ENCODE data around the gene HCN3.
A peak's percentile ranks its signal among the peaks of the same experiment; 100 is the strongest.

Gene HCN3

GRCh38 chr1:155247667-155248553 is 29.4 kb upstream of the HCN3 start:
- H3K4me1 Mint-ChIP-seq (ENCODE audit: low read depth): peaks cover 27% of the 10 kb centered on the region

DNA sequence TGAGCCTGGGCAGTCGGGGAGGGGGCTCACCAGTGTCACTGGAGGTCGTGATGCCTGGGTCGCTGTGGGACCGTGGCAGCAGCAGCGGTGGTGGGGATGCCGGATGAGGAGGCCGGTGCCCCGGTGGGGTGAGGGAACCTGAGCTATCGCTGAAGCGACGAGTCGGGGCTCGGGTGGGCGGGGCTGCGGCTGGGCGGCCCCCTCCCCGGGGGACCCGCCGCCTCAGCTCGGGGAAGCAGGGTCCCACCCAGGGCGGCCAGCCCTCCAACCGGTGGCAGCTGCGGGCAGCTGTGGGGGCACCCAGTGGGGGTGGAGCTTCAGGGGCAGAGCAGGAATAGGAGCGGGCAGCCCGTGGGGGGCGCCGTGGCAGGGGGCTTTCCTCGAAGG is 27.0 kb upstream of the HCN3 start:
- Mint-ChIP-seq H3K4me3 (peak overlapping the region; percentile 80), H3K36me3 (ENCODE audit: low read depth) (peaks cover 10% of the 10 kb centered on the region), H3K9me3 (no peaks in the 10 kb centered on the region), H3K27me3 (ENCODE audit: low read depth) (no peaks in the 10 kb centered on the region), H3K27ac (peak overlapping the region; percentile 79), H3K4me1 (ENCODE audit: low read depth) (peaks cover 29% of the 10 kb centered on the region)
- no peak for DNase-seq (ENCODE audit: low spot score)

More at GRCh38 chr1:155247667-155248553, 29.4 kb upstream of the HCN3 start:
- H3K27me3 Mint-ChIP-seq (ENCODE audit: low read depth): peaks cover 3% of the 10 kb centered on the region
- DNase-seq (ENCODE audit: low spot score): no peak
- no peak overlapping the region for H3K27ac Mint-ChIP-seq
- no peaks in the 10 kb centered on the region for H3K9me3 Mint-ChIP-seq
- no peak overlapping the region for H3K4me3 Mint-ChIP-seq
- H3K36me3 Mint-ChIP-seq (ENCODE audit: low read depth): peaks cover 10% of the 10 kb centered on the region

DNA sequence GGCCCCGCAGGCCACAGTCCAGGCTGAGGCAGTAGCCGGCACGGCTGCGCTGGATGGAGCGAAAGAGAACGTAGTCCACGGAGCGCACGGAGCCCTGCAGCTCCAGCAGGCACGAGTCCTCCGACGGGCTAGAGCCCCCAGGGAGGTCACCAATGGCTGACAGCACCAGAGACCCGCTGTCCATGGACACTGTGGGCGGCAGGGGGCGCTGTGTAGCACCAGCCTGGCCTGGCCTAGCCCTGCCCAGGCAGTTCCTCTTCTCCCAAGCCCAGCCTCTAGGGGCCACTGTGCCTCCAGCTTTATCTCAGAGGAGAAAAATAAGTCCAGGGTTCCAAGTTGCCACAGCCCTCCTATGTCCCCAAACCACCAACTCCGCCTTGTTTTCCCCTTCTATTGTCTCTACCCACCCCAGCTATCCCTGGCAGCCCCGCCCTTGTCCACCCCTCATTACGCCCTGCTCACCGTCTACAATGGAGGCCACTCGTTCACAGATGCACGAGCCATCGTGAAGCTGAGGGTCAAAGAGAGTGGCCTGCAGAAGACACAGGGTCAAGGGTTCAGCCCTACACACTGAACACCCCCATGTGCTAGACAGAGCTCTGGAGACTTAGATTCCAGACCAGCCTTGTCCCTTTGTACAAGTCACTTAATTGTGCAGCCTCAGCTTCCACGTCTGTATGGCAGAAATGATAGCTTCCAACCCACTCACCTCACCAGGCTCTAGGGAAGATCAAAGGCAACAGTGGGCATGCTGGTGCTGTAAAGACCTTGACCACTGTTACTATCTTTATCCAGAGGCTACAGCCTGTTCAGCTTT is 26.4 kb upstream of the HCN3 start:
- Mint-ChIP-seq H3K4me1 (ENCODE audit: low read depth) (peaks cover 26% of the 10 kb centered on the region), H3K4me3 (peak overlapping the region; percentile 66), H3K9me3 (no peaks in the 10 kb centered on the region), H3K27me3 (ENCODE audit: low read depth) (no peaks in the 10 kb centered on the region), H3K27ac (peak overlapping the region; percentile 14), H3K36me3 (ENCODE audit: low read depth) (peaks cover 7% of the 10 kb centered on the region)
- peak; percentile 92 for DNase-seq (ENCODE audit: low spot score)

- H3K27me3 Mint-ChIP-seq (ENCODE audit: low read depth): no peaks in the 10 kb centered on the region
- H3K9me3 Mint-ChIP-seq: no peaks in the 10 kb centered on the region
- H3K4me1 Mint-ChIP-seq (ENCODE audit: low read depth): peaks cover 23% of the 10 kb centered on the region
- no peak overlapping the region for H3K27ac Mint-ChIP-seq
- H3K36me3 Mint-ChIP-seq (ENCODE audit: low read depth): peaks cover 7% of the 10 kb centered on the region
- H3K4me3 Mint-ChIP-seq: no peak overlapping the region
- DNase-seq (ENCODE audit: low spot score): no peak
Observed at GRCh38 chr1:155251566-155251965, 25.7 kb upstream of the HCN3 start.

GRCh38 chr1:155253208-155253607 is 24.1 kb upstream of the HCN3 start:
- H3K4me1 Mint-ChIP-seq (ENCODE audit: low read depth): peaks cover 27% of the 10 kb centered on the region
- peak overlapping the region; percentile 83 for H3K4me3 Mint-ChIP-seq
- peak overlapping the region; percentile 33 for H3K27ac Mint-ChIP-seq
- peaks cover 14% of the 10 kb centered on the region for H3K36me3 Mint-ChIP-seq (ENCODE audit: low read depth)
- no peak for DNase-seq (ENCODE audit: low spot score)
- no peaks in the 10 kb centered on the region for H3K27me3 Mint-ChIP-seq (ENCODE audit: low read depth)
- no peaks in the 10 kb centered on the region for H3K9me3 Mint-ChIP-seq

DNA sequence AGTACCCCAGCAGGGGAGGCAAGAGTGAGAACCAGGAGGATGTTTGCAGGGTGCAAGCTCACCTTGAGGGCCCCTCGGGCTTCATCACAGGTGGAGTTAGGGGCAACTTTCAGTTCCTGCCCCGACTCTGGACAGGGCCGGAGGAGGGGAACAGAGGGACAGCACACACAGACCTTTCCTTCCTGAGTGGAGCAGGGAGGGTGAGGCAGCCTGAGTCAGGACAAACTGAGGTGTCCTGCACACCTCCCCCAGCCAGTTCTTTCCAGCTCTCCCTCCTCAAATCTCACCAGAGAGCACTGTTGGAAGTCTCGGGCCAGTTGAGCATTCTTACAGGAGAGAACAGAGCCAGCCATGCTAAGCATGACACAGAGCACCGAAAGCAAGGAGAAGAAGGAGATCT is 23.5 kb upstream of the HCN3 start:
- no peak overlapping the region for H3K27ac Mint-ChIP-seq
- H3K36me3 Mint-ChIP-seq (ENCODE audit: low read depth): peaks cover 19% of the 10 kb centered on the region
- no peak for DNase-seq (ENCODE audit: low spot score)
- peak overlapping the region; percentile 83 for H3K4me3 Mint-ChIP-seq
- H3K4me1 Mint-ChIP-seq (ENCODE audit: low read depth): peaks cover 27% of the 10 kb centered on the region
- no peaks in the 10 kb centered on the region for H3K9me3 Mint-ChIP-seq
- H3K27me3 Mint-ChIP-seq (ENCODE audit: low read depth): no peaks in the 10 kb centered on the region

- no peaks in the 10 kb centered on the region for H3K27me3 Mint-ChIP-seq (ENCODE audit: low read depth)
- peaks cover 19% of the 10 kb centered on the region for H3K36me3 Mint-ChIP-seq (ENCODE audit: low read depth)
- H3K27ac Mint-ChIP-seq: peak overlapping the region; percentile 52
- H3K4me1 Mint-ChIP-seq (ENCODE audit: low read depth): peaks cover 27% of the 10 kb centered on the region
- DNase-seq (ENCODE audit: low spot score): no peak
- H3K4me3 Mint-ChIP-seq: peak overlapping the region; percentile 83
- H3K9me3 Mint-ChIP-seq: no peaks in the 10 kb centered on the region
Observed at GRCh38 chr1:155254228-155254713, 23.0 kb upstream of the HCN3 start.

- Mint-ChIP-seq H3K27ac (peak overlapping the region; percentile 52), H3K4me3 (peak overlapping the region; percentile 83)
Observed at GRCh38 chr1:155254714-155255242, 22.5 kb upstream of the HCN3 start.

GRCh38 chr1:155255243-155256007 is 21.8 kb upstream of the HCN3 start, which contains the start of gene ENTREP3:
Gene ENTREP3, minus strand, starts transcription at chr1:155255483. Its CDS starts 606 bp downstream, at chr1:155254877.
- Mint-ChIP-seq H3K4me3 (peak within 1 kb of the TSS; percentile 83), H3K9me3 (no peaks in the 10 kb centered on the region), H3K4me1 (ENCODE audit: low read depth) (peaks cover 27% of the 10 kb centered on the region), H3K27me3 (ENCODE audit: low read depth) (no peaks in the 10 kb centered on the region), H3K36me3 (ENCODE audit: low read depth) (peaks cover 23% of the 10 kb centered on the region), H3K27ac (peak within 1 kb of the TSS; percentile 52)
- peak; percentile 75 for DNase-seq (ENCODE audit: low spot score)

More at GRCh38 chr1:155254714-155255242, 22.5 kb upstream of the HCN3 start:
- DNase-seq (ENCODE audit: low spot score): no peak
- H3K4me1 Mint-ChIP-seq (ENCODE audit: low read depth): peaks cover 27% of the 10 kb centered on the region
- H3K27me3 Mint-ChIP-seq (ENCODE audit: low read depth): no peaks in the 10 kb centered on the region
- no peaks in the 10 kb centered on the region for H3K9me3 Mint-ChIP-seq
- peaks cover 19% of the 10 kb centered on the region for H3K36me3 Mint-ChIP-seq (ENCODE audit: low read depth)

DNA sequence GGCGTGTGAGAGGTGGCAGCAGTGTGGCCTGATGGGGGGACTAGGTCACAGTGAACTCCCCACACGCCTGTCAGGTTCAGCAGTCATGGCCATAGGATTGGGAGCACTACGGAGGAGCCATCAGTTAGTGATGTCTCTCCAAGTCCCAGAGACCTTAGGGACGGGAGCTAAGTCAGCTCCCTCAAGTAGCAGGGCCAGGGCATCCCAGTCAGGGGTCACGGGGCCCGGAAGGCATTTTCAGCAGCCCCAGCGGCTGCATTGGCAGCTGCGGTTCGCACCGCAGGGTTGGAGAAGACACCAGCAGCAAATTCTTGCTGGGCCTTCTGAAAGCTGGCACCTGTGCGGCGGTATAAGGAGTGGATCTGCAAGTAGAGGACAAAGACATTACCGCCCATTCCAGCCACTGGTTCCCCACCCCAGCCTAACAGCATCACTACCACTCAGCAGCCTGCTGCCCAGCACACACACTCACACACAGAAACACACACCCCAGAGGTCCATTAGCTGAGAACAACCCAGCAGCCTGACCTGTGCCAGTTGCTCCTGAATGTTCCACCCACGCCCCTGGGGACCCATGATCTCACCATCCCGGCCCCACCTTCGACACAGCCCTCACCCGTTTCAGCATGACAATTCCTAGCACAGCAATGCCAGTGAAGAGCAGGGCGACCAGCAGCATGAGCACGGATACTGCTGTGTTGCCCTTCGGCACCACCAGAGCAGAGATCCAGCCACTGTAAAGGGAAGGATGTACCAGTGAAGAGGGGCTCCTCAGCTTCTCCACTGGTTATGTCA is 21.0 kb upstream of the HCN3 start:
- Mint-ChIP-seq H3K9me3 (no peaks in the 10 kb centered on the region), H3K36me3 (ENCODE audit: low read depth) (peaks cover 29% of the 10 kb centered on the region), H3K27ac (no peak overlapping the region), H3K4me1 (ENCODE audit: low read depth) (peaks cover 26% of the 10 kb centered on the region), H3K4me3 (peak overlapping the region; percentile 74), H3K27me3 (ENCODE audit: low read depth) (no peaks in the 10 kb centered on the region)
- no peak for DNase-seq (ENCODE audit: low spot score)

DNA sequence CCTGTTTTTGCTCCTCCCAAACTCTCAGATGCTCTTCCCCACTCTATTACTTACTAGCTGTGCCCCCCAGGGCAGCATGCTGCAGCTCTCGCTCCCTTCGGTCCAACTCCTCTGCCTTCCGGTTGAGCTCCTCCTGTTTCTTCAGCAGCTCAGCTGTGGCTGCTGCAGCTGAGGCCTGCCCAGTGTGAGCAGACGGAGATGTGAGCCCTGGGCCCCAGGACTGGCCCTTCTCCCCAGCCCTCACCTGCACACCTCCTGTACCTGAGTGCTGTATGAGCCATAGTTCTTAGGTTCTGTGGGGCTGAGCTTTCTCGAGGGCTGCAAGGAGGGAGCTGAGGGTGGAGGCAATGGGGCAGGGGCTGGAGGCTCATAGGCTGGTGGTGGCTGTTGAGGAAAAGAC is 17.0 kb upstream of the HCN3 start:
- Mint-ChIP-seq H3K4me3 (no peak overlapping the region), H3K27me3 (ENCODE audit: low read depth) (no peaks in the 10 kb centered on the region), H3K27ac (no peak overlapping the region), H3K4me1 (ENCODE audit: low read depth) (peaks cover 24% of the 10 kb centered on the region), H3K9me3 (no peaks in the 10 kb centered on the region), H3K36me3 (ENCODE audit: low read depth) (peaks cover 59% of the 10 kb centered on the region)
- no peak for DNase-seq (ENCODE audit: low spot score)

DNA sequence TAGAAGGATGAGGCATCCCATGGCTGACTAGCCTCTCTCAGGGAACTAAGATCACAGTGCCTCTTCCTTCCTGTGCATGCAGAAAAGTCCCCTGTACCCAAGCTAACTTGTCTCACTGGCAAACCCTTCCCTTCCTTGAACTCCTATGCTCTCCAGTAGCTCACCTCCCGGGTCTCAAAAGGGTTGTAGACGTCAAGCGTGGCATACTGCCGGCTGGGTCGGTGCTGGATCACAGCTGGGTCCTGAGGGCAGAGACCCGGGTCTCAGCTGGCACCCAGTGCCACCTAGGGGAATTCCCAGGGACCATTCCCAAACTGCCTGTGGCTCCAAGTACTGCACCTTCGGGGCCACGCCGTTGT is 15.8 kb upstream of the HCN3 start:
- peaks cover 64% of the 10 kb centered on the region for H3K36me3 Mint-ChIP-seq (ENCODE audit: low read depth)
- DNase-seq (ENCODE audit: low spot score): no peak
- peaks cover 24% of the 10 kb centered on the region for H3K4me1 Mint-ChIP-seq (ENCODE audit: low read depth)
- H3K9me3 Mint-ChIP-seq: no peaks in the 10 kb centered on the region
- H3K4me3 Mint-ChIP-seq: peak overlapping the region; percentile 96
- peak overlapping the region; percentile 89 for H3K27ac Mint-ChIP-seq
- H3K27me3 Mint-ChIP-seq (ENCODE audit: low read depth): no peaks in the 10 kb centered on the region

All from T-helper 2 cell treated with Interferon-gamma antibody and Interleukin-4, amounts not matched to agents 5 μg/mL and 100 μg/mL, for 36 hours (primary cell).